Testis (tissue), 3 donors: Measurements from ENCODE around the gene TNFRSF11A. TPM values are rescaled to one million over a fixed set of nuclear protein-coding genes. Genes with fewer than 3 reads are reported as not detected.

ENCODE experiments used
- DNase-seq: peaks from one replicate; pipeline ENCODE4 v3.0.0-alpha.2; 2019
- H3K27ac ChIP-seq, 2 donors: fragments of 200-600 bp; sonication (generic); one replicate each; pipeline ENCODE4 v1.5.1; 2019
- H3K27me3 ChIP-seq: fragments of 200-600 bp; sonication (generic); one replicate; pipeline ENCODE4 v1.5.1; 2019
- H3K36me3 ChIP-seq: fragments of 200-600 bp; sonication (generic); one replicate; pipeline ENCODE4 v1.5.1; 2017; ENCODE audit warnings: low read depth; ENCODE audit errors: missing control alignments
- H3K4me1 ChIP-seq: fragments of 200-600 bp; sonication (generic); one replicate; pipeline ENCODE4 v1.5.1; 2019
- H3K4me3 ChIP-seq, 2 donors: fragments of 200-600 bp; sonication (generic); one replicate each; pipeline ENCODE4 v1.5.1; 2017 to 2019
- H3K9me3 ChIP-seq: fragments of 200-600 bp; sonication (generic); one replicate; pipeline ENCODE4 v1.5.1; 2017
- CTCF ChIP-seq, 3 experiments: fragments of 450-650 bp in 2 of 3; fragments of 200-600 bp in 1 of 3; sonication (generic) in 1 of 3; IDR thresholded peaks; one replicate each; pipeline ENCODE4 v1.5.1; 2016 to 2019; ENCODE audit warnings: antibody characterized with exemption in 3 of 3, mild to moderate bottlenecking in 2 of 3, moderate library complexity in 1 of 3
- POLR2A ChIP-seq: fragments of 450-650 bp; IDR thresholded peaks from one replicate; pipeline ENCODE4 v1.6.1; 2017; ENCODE audit warnings: antibody characterized with exemption, mild to moderate bottlenecking, moderate library complexity
- WGBS, 2 donors: methylation state at CpG; one replicate each; pipeline ENCODE4 v1.1.5; 2018; 5-methylcytosine and 5-hydroxymethylcytosine counted together
- intact Hi-C: fragments of 100-400 bp; cut with DNase I; formaldehyde crosslinking; loops from one replicate; pipeline ENCODE4 v1.15.1; 2023; ENCODE audit warnings: low total_unique reads
- polyA plus RNA-seq: library from polyadenylated mRNA; stranded (reverse); fragments of 350-450 nt; fragmentation: Illumina TruSeq; extraction: RNeasy Lipid Tissue Mini Kit (QIAGEN cat#74804); gene quantifications from one replicate; pipeline ENCODE4 v1.2.3, GENCODE V29; 2014; ENCODE audit warnings: low read depth, low replicate concordance; ENCODE audit not compliant: insufficient read depth
- total RNA-seq, 2 donors: library from RNA; depleted of rRNA; stranded (reverse); fragments of >200 nt; gene quantifications; one replicate each; pipeline ENCODE4 v1.2.3, GENCODE V29; 2016

TNFRSF11A gene
- total and polyA plus RNA-seq, 3 donors from 2014 or later = 2.4 to 3.3 (median 3.0) TPM

GRCh38 chr18:62386601-62387000 lies 61.5 kb downstream of the TNFRSF11A start:
- TF ChIP-seq POLR2A (no peak), CTCF (IDR thresholded peaks at IDR 0.05) (no peak)
- no peak for DNase-seq
- no peak overlapping the region for H3K4me3 ChIP-seq
- H3K9me3 ChIP-seq = no peaks in the 10 kb centered on the region
- H3K36me3 ChIP-seq = no peaks in the 10 kb centered on the region
- H3K27me3 ChIP-seq = no peaks in the 10 kb centered on the region
- no peaks in the 10 kb centered on the region for H3K4me1 ChIP-seq
- H3K27ac ChIP-seq = no peak overlapping the region
- intact Hi-C loops = no loop called here
- 50 to 57% methylated on average over 4 of the region's 4 CpGs for WGBS, 2 donors

GRCh38 chr18:62387257-62387656 lies 62.1 kb downstream of the TNFRSF11A start:
- WGBS, 2 donors = 71 to 74% methylated on average over 2 of the region's 2 CpGs
- Histone ChIP-seq H3K9me3 (no peaks in the 10 kb centered on the region), H3K27ac (no peak overlapping the region), H3K4me3 (no peak overlapping the region), H3K36me3 (no peaks in the 10 kb centered on the region), H3K27me3 (no peaks in the 10 kb centered on the region), H3K4me1 (no peaks in the 10 kb centered on the region)
- DNase-seq = no peak
- TF ChIP-seq POLR2A (no peak), CTCF (IDR thresholded peaks at IDR 0.05) (no peak)
- intact Hi-C loops = no loop called here

- 92 to 93% methylated on average over 12 to 16 of the region's 16 CpGs for WGBS, 2 donors
- TF ChIP-seq CTCF (IDR thresholded peaks at IDR 0.05) (no peak), POLR2A (no peak)
- no peaks in the 10 kb centered on the region for H3K36me3 ChIP-seq
- no peaks in the 10 kb centered on the region for H3K9me3 ChIP-seq
- H3K4me1 ChIP-seq = no peaks in the 10 kb centered on the region
- H3K27me3 ChIP-seq = no peaks in the 10 kb centered on the region
- no peak overlapping the region for H3K27ac ChIP-seq
- no peak for DNase-seq
- intact Hi-C loops = no loop called here
- H3K4me3 ChIP-seq = no peak overlapping the region
Observed at GRCh38 chr18:62388855-62389760, 64.0 kb downstream of the TNFRSF11A start.

DNA sequence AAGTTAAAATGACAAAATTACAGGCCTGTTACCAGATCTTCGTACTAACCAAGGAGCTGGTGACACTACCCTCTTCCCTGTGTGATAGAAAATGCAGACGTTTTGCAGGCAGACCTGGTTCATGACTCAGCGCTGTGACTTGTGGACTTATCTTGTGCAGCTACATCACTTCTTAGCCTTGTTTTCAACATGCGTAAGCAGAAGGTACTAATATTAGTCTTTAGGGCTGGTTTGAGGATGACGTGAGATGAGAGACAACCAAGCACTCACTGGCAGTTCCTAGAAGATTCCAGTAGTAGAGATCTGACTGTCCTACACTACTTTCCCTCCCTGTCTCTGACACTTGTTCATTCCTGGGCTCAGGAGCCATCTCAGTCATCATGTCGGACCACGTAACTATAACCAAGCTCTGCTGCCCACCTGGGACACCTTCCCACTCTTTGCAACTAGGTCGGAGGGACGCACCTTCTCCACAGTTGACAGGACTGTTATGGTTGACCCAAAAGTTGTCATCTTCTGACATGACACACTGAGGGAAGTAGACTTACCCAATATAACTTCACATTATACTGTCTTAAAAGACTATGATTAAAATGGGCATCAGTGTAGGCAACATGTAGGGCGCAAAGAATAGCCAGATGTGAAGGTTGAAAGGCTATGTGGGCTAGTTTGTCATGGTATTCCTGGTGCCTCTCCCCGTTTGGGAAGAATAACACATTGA lies 64.8 kb downstream of the TNFRSF11A start:
- WGBS, 2 donors = 91 to 94% methylated on average over 10 to 11 of the region's 11 CpGs
- no peak for DNase-seq
- intact Hi-C loops = no loop called here

More for the DNA sequence above, 64.8 kb downstream of the TNFRSF11A start:
- Histone ChIP-seq H3K4me1 (no peaks in the 10 kb centered on the region), H3K27me3 (no peaks in the 10 kb centered on the region), H3K36me3 (no peaks in the 10 kb centered on the region), H3K27ac (no peak overlapping the region), H3K4me3 (no peak overlapping the region), H3K9me3 (no peaks in the 10 kb centered on the region)
- TF ChIP-seq POLR2A (no peak), CTCF (IDR thresholded peaks at IDR 0.05) (no peak)
